Neutrophil (primary cell): ENCODE measurements around the gene MBOAT1.

Source experiments
- H3K27ac ChIP-seq: fragments of 200-600 bp; sonication (generic); 2 replicates; pipeline ENCODE4 v1.5.1; 2016; ENCODE audit warnings: mild to moderate bottlenecking, moderate library complexity
- H3K27me3 ChIP-seq: fragments of 200-600 bp; sonication (generic); 2 replicates; pipeline ENCODE4 v1.6.0; 2016; ENCODE audit warnings: mild to moderate bottlenecking
- H3K36me3 ChIP-seq: fragments of 200-600 bp; sonication (generic); 2 replicates; pipeline ENCODE4 v1.5.1; 2017
- H3K4me1 ChIP-seq, 2 experiments: fragments of 200-600 bp in 1 of 2; sonication (generic) in 1 of 2; 1 replicate in 1 of 2; 2 replicates in 1 of 2; pipeline versions ENCODE4 v1.5.1 to v1.6.1; 2013 to 2016; ENCODE audit warnings: low read depth in 1 of 2, low read length in 1 of 2, mild to moderate bottlenecking in 1 of 2, moderate library complexity in 1 of 2; ENCODE audit not compliant: control insufficient read depth in 1 of 2, insufficient read depth in 1 of 2
- H3K4me3 ChIP-seq, 2 experiments: fragments of 200-600 bp in 1 of 2; sonication (generic) in 1 of 2; 1 replicate in 1 of 2; 2 replicates in 1 of 2; pipeline ENCODE4 v1.5.1; 2013 to 2016; ENCODE audit warnings: low read depth in 1 of 2, low read length in 1 of 2, mild to moderate bottlenecking in 1 of 2, moderate library complexity in 1 of 2
- H3K9me3 ChIP-seq: fragments of 200-600 bp; sonication (generic); 2 replicates; pipeline ENCODE4 v1.5.1; 2016
- CTCF ChIP-seq: fragments of 200-600 bp; sonication (generic); IDR thresholded peaks from 2 replicates; pipeline ENCODE4 v1.5.1; 2016; ENCODE audit warnings: antibody characterized with exemption

The MBOAT1 gene

DNA sequence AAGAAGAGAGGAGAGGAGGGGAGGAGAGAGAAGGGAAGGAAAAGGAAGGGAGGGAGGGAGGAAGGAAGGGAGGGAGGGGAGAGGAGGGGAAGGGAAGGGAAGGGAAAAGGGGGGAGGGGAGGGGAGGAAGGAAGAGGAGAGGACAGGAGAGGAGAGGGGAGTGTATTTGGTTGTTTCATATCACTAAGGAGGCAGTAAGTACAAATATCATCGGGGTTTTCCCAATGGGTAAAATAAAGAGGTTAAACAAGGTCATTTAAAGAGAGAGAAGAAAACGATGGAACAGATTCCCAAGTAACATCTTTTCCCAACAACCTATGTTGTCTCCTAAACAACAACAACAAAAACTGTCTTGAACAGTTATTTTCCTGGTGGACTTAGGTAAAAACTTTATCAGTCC is 43.6 kb downstream of the MBOAT1 start:
- H3K27me3 ChIP-seq, result no peaks in the 10 kb centered on the region
- no peaks in the 10 kb centered on the region for H3K9me3 ChIP-seq
- peaks cover 31 to 42% of the 10 kb centered on the region in 2 experiments for H3K4me1 ChIP-seq
- H3K4me3 ChIP-seq, result no peak overlapping the region
- peak overlapping the region; percentile 65 for H3K27ac ChIP-seq
- H3K36me3 ChIP-seq, result peaks cover 5% of the 10 kb centered on the region
- no peak for TF ChIP-seq CTCF

- Histone ChIP-seq H3K36me3 (peaks cover 5% of the 10 kb centered on the region), H3K4me1 (peaks cover 22 to 31% of the 10 kb centered on the region in 2 experiments), H3K27ac (peak overlapping the region; percentile 46), H3K4me3 (no peak overlapping the region), H3K27me3 (no peaks in the 10 kb centered on the region), H3K9me3 (no peaks in the 10 kb centered on the region)
- no peak for TF ChIP-seq CTCF
These were observed 44.7 kb downstream of the MBOAT1 start for GRCh38 chr6:20167601-20168000.

GRCh38 chr6:20166210-20166609 is 46.1 kb downstream of the MBOAT1 start:
- Histone ChIP-seq H3K27me3 (no peaks in the 10 kb centered on the region), H3K36me3 (peaks cover 5% of the 10 kb centered on the region), H3K9me3 (no peaks in the 10 kb centered on the region), H3K4me3 (no peak overlapping the region), H3K27ac (no peak overlapping the region), H3K4me1 (peaks cover 22 to 25% of the 10 kb centered on the region in 2 experiments)
- TF ChIP-seq CTCF, result no peak

GRCh38 chr6:20162515-20162914 is 49.8 kb downstream of the MBOAT1 start:
- Histone ChIP-seq H3K4me3 (no peak overlapping the region), H3K27ac (no peak overlapping the region), H3K9me3 (no peaks in the 10 kb centered on the region), H3K4me1 (no peaks in the 10 kb centered on the region), H3K36me3 (peaks cover 5% of the 10 kb centered on the region), H3K27me3 (no peaks in the 10 kb centered on the region)
- TF ChIP-seq CTCF, result no peak

DNA sequence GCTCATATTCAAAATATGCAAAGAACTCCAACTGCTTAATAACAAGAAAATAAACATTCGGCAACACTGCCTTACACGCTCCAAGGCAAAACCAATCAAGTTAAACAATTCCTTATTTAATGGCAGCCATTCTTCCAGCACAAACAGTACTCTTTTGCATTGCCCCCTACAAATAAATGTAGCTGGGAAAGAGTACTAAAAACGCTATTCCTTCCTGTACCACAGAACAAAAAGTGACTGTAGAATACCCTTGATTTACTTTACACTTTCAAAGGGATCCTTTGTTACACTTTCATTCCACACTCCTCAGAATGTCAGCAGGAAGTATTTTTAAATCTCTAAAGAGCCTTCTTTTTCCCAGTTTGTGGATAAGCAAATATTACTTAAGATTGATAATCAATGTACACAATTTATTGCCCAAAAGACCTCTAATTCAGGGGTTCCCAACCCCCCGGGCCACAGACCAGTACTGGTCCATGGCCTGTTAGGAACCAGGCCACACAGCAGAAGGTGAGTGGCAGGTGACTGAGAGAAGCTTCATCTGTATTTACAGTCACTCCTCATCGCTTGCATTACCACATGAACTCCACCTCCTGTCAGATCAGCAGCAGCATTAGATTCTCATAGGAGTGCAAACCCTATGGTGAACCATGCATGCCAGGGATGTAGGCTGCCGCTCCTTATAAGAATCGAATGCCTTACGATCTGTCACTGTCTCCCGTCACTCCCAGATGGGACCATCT is 51.6 kb downstream of the MBOAT1 start:
- Histone ChIP-seq H3K27me3 (no peaks in the 10 kb centered on the region), H3K36me3 (no peaks in the 10 kb centered on the region), H3K4me1 (no peaks in the 10 kb centered on the region), H3K9me3 (no peaks in the 10 kb centered on the region), H3K4me3 (no peak overlapping the region), H3K27ac (no peak overlapping the region)
- no peak for TF ChIP-seq CTCF
